Stimulated activated CD8-positive, alpha-beta memory T cell treated with anti-CD3 and anti-CD28 coated beads, Interleukin-7, amount 100 ng/mL, for 24 hours (primary cell): ENCODE data around the gene LRRC74B.
"Not testable (repeated sequence)": the region's sequence is repeated elsewhere in the genome, so short reads cannot be mapped to it uniquely, and the experiment has no call there.

ENCODE experiments used
- DNase-seq: peaks from one replicate; pipeline ENCODE4 v3.0.0-alpha.2; 2020; ENCODE audit warnings: low read depth

The LRRC74B gene

GRCh38 chr22:21054714-21055563 lies 9.2 kb downstream of the LRRC74B start:
- no peak for DNase-seq

DNA sequence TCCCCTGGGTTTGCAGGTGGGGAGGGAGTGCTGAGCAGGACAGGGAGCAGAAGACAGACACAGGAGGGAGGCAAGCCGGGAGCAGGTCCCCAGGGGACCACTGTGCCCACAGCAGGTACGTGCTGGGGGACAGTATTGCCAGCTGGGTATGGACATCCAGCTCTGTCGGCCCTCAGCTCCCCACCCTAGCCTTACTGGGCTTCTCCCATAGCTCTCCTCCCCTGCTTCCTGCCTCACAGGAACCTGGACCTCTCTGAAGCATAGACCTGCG lies 9.8 kb downstream of the LRRC74B start:
- no peak for DNase-seq

DNA sequence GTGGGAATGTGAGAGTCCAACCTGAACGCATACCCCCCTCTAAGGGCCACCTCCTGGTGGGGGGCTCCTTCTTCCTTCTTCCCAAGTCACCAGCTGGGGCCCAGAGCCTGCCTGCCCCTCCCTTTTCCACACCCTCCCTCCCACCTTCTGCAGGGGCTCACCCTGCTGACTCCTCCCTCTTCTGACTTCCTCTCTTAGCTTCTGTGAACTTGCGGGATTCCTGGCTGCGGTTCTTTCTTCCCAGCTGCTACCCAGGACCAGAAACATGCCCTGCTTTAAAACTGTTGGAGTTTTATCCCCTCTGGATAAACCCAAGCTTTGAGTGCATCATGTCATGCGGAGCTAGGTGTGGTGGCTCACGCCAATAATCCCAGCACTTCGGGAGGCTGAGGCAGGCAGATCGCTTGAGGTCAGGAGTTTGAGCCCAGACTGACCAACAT lies 10.2 kb downstream of the LRRC74B start:
- DNase-seq: no peak

- DNase-seq: not testable (repeated sequence)
Measured at GRCh38 chr22:21060363-21060762, 14.6 kb downstream of the LRRC74B start.

- DNase-seq: not testable (repeated sequence)
Measured at GRCh38 chr22:21061660-21062321, 16.0 kb downstream of the LRRC74B start.

GRCh38 chr22:21064425-21064824 lies 18.7 kb downstream of the LRRC74B start:
- not testable (repeated sequence) for DNase-seq

DNA sequence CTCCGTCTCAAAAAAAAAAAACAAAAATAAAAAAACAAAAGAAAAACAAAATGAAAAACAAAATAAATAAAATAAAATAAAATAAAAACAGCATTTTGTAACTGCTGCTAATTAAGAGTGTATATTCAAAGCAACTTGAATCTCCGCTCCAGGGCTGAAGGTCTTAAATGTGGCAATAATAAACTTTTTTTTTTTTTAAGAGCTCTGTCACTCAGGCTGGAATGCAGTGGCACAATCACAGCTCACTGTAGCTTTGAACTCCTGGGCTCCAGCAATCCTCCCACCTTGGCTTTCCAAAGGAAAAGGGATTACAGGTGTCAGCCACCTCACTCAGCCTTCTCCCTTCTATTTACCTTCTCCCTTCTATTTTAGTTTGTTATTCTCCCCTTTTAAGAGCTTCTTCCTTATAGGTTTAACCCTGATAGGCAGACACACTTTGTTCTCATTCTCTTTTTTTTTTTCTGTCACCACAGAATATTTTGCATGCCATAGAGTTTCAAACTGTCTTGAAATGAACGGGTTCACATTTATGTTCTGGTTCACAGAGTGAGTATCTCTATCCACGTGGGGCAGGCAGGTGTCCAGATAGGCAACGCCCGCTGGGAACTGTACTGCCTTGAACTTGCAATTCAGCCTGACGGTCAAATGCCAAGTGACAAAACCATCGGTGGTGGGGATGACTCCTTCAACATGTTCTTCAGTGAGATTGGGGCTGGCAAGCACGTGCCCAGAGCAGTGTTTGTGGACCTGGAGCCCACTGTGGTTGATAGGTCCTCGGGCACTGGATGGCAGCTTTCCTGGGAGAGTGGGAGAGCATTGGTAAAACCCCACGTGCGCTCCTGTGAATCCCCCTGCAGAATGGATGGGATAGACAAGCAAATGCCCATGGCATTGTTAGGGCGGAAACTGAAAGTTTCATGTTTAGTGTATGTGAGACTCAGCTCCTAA lies 19.4 kb downstream of the LRRC74B start:
- DNase-seq: no peak

DNA sequence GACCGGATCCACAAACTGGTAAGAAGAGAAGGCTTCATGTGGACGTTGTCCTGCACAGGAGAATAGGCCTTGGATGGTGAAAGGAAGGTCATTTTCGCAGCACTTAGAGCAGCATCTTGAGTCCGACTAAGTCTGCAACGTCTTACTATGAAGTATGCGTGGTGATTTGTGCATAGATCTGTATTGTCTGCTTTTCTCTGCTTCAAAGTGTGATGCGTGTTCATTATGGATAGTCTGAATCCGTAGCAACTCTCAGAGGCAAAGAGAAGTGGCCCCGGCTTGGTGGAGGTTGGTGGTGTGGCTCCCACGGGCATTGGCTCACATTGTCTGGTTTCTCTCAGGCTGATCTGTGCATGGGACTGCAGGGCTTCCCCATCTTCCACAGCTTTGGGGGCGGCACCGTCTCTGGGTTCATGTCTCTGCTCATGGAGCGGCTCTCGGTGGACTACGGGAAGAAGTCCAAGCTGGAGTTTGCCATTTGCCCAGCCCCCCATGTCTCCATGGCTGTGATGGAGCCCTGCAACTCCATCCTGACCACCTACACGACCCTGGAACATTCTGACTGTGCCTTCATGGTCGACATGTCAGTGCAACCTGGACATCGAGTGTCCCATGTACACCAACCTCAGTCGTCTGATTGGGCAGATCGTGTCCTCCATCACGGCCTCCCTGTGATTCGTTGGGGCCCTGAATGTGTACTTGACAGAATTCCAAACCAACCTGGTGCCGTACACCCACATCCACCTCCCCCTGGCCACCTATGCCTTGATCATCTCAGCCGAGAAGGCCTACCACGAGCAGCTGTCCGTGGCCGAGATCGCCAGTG lies 21.5 kb downstream of the LRRC74B start:
- no peak for DNase-seq

DNA sequence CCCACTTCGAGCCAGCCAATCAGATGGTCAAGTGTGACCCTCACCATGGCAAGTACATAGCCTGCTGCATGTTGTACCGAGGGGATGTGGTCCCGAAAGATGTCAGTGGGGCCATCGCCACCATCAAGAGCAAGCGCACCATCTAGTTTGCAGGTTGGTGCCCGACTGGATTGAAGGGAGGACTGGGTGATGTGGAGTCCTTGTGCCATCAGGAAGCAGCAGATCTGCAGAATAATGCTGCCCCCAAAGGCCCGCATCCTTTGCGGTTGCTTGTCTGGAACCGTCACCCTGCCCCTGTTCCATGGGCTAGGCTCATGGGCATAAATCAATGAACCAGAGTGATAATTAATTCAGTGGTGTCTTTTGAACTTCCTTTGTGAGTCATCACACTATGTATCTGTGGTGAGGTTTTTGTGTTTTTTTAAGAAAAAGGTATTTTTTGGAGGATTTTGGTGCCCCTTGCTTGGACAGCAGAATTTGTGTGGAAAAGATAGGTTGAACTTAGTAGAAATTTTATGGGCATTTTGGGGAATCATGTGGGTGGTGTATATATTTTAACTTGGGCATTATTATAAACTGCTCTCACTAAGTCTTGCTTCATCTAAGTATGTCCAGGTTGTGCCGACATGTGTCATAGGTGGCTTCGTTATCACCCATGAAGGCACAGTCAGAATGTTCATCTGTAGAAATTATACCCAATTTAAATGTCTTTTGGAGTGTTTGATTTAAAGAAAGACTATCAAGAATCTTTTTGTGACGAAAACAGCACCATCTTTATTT lies 22.3 kb downstream of the LRRC74B start:
- no peak for DNase-seq

DNA sequence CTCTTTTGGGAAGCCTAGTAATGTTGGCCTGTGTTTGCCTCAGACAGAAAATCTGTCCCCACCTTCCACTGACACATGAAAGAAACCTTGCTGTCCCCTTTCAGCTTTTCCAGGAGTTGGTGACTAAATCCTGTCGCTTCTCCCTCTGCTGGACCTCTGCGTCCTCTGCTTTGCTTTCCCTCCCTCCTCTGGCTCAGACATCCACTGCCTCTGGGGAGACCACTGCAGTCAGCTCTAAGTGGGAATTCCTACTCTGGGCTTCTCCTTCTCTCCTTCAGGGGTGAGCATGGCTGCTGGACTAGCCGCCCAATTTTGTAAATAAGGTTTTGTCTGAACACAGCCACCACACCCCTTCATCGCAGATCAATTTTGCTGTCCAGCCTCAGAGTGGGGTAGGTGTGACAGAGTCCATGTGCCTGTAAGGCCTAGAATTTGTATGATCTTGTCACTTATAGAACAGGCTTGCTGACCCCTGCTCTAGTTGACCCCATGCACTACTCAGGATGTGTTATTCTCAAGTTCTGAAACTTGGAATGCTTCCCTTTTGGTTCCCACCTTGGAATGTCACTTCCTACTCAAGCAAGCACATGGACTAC lies 23.0 kb downstream of the LRRC74B start:
- no peak for DNase-seq

DNA sequence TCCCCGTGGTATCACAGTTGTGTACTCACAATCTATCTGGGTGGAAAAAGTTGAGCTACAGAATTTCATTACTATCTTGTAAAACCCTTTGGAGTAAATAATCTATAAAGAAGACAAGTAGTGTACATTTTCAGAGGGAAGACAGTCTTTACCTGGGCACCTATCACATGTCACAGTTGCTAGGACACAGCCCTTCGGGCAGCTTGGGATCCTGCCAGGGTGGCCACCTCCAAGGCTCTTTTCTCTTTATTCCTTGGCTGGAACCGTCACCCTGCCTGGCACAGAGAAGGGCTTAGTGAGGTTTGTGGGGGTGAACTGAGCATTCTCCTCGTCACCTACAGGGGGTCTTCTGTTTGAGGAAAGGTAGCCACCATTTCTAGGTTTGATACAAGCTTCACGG lies 23.6 kb downstream of the LRRC74B start:
- no peak for DNase-seq

- no peak for DNase-seq
Measured at GRCh38 chr22:21070690-21071615, 25.2 kb downstream of the LRRC74B start.

- not testable (repeated sequence) for DNase-seq
Measured at GRCh38 chr22:21071796-21072195, 26.1 kb downstream of the LRRC74B start.

DNA sequence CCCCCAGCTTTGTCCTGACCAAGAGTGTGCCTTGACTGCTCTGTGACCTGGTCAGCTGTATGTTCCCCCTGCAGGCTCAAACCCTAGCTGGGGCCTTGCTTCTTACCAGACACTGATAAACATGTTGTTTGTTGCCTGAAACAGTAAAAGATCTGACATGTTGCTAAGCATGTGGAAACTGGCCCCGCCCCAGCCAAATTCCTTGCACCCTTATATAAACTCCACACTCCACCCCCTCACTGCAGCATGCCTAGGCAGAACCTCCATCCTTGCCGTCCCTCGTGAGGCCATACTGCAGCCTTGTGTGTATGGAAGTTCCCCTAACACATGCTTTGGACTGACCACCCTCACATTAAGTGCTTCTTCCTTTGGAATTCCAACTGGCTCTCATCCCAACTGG lies 27.3 kb downstream of the LRRC74B start:
- DNase-seq: no peak

GRCh38 chr22:21073482-21073881 lies 27.7 kb downstream of the LRRC74B start:
- DNase-seq: no peak

DNA sequence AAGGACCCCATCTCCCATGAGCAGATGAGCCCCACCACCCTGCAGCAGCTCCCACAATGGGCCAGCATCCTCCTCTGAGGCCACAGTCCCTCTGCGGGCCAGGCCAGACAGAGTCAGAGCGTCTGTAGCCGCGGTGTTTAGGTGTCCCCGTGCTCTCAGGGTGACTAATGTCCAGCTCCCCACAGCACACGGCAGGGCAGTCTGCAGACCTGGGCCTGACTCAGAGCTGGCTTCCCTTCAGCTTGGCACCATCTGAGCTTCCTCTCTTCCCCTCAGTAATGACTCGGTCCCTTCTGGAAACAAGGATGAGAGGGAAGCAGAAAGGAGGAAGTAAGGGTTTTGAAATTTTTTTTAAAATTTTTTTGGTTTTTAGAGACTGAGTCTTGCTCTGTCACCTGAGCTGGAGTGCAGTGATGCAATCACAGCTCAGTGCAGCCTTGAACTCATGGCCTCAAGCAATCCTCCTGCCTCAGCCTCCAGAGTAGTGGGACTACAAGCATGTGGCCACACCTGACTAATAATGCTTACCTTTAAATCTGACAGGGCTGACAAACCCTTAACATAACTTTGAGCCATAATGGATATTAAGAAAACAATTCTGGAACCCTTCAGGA lies 28.5 kb downstream of the LRRC74B start:
- no peak for DNase-seq

DNA sequence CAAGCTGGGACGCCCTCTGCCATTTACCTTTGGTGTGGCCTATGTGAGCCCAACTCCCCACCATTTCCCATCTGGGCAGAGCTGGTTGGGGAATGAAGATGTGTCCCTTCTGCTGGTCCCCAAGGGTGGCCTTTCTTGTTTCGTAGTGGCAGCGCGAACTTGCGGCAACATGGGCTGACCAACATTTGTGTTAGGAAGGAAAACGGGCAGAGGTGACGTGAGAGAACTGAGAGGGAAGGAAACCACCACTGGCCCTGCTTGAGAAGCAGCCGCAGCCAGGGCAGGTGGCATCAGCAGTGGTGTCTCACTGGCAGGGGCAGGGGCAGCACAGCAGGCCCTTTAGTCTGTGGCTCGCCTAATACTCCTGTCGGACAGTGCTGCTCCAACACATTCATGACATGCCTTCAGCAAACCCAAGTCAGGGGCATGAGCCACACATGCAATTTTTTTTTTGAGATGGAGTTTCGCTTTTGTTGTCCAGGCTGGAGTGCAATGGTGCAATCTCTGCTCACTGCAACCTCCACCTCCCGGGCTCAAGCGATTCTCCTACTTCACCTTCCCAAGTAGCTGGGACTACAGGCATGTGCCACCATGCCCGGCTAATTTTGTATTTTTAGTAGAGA lies 29.9 kb downstream of the LRRC74B start:
- no peak for DNase-seq

DNA sequence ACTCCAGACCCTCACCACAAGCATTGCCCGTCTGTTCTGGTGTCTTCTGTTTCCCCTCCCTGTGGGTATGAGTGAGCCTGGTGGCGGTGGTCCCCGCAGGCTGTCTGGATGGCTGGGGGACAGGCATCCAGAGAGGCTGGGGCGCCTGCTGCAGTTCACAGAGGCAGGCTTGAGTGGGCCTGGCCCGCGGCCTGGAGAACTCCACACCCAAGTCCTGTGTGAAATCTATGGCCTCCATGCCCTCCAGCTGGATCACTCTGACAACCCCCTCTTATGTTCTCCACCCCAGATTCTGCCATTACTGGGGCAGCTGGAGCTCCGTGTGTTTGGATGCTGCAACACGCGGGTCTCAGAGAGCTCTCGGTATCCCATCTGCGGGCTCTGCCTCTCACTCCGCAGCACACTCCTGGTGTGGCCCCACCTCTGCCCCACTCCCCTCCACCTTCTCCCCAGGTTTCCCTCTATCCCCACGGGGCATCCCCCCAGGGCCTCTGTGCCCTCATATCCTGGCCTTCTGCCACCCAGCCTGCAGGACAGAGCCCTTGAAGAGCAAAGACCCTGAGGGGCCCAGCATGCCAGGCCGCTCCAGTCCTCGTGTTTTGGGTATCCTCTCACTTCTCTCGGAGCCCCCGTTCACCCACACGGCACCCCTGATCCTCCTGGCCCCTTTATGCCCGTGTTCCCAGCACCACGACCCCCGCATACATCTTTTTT lies 31.3 kb downstream of the LRRC74B start:
- no peak for DNase-seq
